GM10266 (cell line): ENCODE results near the gene CDH8.

ENCODE experiments used
- DNase-seq: peaks from one replicate; pipeline ENCODE4 v3.0.0; 2012; ENCODE audit errors: extremely low spot score
- TF ChIP-seq, protein P1 (sequence below): IDR thresholded peaks from 2 replicates; pipeline ENCODE4 v1.5.1; 2012; ENCODE audit warnings: mild to moderate bottlenecking, low read depth; ENCODE audit not compliant: control insufficient read depth, insufficient read depth; ENCODE audit errors: missing control alignments

Gene CDH8

DNA sequence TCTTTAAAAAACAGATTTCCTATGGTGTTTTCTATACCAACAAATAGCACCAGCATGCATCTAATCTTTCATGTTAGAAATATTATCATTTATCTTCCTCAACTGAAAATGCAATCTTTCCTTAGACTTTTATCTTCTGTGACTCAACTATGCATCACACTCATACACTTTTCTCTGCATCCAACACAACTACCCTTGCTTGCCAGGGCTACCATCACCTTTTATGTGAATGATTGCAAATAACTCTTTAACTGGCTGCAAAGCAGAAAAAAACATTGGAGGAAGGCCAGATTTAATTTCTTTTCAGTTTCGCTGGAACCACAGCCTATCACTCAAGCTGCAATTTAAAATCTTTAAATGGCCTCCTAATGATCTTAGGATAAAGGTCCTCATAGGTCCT lies 212.9 kb downstream of the CDH8 start:
- DNase-seq = no peak
- TF ChIP-seq, protein P1, sequence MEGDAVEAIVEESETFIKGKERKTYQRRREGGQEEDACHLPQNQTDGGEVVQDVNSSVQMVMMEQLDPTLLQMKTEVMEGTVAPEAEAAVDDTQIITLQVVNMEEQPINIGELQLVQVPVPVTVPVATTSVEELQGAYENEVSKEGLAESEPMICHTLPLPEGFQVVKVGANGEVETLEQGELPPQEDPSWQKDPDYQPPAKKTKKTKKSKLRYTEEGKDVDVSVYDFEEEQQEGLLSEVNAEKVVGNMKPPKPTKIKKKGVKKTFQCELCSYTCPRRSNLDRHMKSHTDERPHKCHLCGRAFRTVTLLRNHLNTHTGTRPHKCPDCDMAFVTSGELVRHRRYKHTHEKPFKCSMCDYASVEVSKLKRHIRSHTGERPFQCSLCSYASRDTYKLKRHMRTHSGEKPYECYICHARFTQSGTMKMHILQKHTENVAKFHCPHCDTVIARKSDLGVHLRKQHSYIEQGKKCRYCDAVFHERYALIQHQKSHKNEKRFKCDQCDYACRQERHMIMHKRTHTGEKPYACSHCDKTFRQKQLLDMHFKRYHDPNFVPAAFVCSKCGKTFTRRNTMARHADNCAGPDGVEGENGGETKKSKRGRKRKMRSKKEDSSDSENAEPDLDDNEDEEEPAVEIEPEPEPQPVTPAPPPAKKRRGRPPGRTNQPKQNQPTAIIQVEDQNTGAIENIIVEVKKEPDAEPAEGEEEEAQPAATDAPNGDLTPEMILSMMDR = no peak

DNA sequence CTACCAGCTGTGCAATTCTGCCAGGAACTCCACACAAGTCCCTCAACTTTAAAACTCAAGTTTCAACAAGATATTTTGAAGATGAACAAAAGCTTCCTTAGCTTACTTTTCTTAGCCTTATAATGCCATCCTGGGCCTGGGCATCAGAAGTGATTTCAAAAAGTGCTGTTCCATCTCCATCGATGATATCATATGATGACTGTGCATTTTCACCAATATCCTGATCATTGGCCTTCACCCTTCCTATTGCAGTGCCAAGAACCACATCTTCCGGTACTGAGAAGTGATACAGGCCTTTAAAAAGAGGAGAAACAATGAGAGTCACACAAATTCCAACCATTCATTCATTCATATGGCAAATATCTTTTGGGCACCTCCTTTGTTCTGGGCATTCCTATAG lies 215.4 kb downstream of the CDH8 start:
- TF ChIP-seq, protein P1 = no peak
- DNase-seq = no peak

DNA sequence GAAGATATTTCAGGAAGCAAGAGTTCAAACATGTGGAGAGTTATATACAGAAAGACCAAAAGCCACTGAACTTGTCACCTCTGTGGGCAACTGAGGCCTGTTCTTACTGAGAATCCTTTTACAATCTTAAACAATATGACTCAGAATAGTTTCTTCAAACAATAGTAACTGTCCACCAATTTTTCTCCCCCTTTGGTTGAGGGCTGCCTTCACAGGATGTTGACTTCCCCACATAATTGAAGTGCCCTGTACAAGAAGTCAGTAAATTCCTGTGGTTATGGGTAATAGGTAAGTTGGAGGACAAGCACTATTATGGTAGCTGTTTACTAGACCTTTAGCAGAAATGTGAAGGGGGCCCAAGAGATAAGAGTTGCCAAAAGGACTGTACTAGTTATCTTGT lies 215.8 kb downstream of the CDH8 start:
- no peak for DNase-seq
- TF ChIP-seq, protein P1 = no peak

DNA sequence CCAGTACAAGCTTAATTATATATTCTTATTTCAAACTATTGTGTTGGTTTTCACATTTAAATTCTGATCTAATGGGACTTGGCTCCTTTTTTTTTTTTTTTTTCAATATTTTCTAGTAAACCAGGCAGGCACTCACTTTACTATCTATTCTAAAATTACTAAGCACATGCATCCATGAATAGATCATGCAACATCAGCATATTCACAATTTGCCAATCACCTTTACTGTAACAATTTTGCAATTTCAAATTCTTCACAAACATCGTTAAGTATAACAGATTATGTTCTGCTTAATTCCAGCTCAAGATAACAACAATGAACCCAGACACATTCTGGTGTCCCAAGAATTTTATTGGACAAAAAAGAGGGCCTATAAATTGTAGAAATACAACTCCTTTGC lies 217.4 kb downstream of the CDH8 start:
- TF ChIP-seq, protein P1 = no peak
- no peak for DNase-seq

DNA sequence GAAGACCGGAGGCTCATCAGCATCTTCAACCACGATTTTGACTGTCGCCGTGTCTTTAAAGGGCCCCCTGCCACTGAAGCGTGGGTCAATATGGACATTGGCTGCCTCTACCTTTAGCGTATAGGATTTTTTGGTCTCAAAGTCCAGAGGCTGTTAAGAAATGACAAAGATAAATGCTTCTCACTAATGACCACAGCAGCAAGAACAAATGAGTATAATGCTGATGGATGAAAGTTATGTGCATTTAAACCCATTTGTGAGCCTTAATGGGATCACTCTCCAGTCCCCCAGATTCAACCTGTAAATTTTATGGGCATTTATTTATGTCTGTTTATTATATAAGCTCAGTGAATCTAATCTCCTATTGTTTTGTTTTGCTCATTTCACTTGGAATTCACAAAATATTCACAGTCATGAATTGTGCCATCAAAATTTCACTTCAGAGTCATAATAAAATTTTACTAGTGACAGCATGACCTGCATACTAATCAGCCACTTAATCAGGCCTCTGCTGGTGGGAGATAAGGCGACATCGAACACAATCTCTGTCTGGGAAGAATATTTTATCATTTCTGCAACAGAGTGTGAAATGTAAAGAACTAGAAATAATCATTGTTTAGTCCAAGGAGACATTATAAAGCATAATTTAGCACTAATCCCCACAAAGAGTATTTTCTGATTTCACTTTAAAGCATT lies 218.5 kb downstream of the CDH8 start:
- DNase-seq = no peak
- TF ChIP-seq, protein P1 = no peak

DNA sequence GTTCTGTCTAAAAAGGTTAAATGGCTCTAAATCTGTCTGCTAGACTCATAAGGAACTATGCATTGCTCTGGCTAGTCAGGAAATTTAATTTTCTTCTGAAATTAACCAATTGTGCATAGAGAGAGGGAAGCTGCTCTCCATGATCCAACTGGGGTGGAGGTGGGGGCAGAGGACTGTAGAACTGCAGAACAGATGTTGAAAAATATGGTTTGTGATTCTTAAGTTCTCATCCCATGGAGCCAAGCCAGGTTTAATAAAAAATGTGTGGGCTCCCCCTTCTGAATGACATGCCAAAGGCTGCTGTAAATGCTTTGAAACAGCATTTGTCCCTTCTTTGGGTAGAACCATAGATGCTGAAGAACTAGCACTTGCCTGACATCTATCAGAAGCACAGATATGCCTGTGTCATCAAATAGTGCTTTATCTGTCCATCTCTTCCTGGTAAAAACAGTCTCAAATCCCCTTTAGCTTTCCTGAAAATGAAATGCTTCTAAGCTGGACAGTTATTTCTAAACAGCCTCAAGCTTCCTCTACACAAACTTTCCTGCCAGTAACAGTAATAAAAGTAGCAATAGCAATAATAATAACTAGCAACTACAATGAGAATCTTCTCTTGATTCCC lies 221.4 kb downstream of the CDH8 start:
- no peak for DNase-seq
- TF ChIP-seq, protein P1 = no peak

DNA sequence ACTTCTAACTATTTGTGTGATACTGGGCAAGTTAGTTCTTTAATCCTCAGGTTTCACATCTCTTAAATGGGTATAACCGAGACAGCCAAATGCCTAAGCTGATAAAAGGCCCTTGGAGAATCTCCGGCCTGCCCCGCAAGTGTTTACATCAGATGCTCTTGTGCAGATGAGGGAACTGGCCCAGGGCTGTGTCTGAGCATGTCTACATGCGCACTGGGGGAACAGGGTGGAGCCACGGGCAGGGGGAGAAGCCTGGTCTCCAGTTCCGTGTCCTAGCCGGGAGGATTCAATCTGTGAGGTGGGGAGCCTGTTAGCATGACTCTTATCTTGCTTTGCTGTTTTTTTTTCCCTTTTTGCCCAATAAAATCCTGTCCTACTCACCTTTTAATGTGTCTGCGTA lies 222.9 kb downstream of the CDH8 start:
- no peak for DNase-seq
- TF ChIP-seq, protein P1 = no peak
